Measurements from ENCODE around the gene PHACTR1.

DNA sequence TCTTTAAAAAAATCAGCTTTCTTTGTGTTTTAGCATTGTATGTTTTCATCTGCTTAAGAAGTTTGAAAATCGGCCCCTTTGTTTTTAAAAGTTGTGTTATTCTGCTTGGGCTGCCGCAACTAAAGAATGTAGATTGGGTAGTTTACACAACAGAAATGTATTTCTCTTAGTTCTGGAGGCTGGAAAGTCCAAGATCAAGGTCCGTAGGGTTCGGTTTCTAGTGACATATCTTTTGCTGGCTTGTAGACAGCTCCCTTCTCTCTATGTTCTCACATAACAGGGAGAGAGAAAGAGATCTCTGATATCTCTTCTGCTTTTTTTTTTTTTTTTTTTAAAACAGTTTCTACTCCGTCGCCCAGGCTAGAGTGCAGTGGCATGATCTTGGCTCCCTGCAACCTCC, 473.1 kb downstream of the PHACTR1 start:
- TF ChIP-seq, protein P1, sequence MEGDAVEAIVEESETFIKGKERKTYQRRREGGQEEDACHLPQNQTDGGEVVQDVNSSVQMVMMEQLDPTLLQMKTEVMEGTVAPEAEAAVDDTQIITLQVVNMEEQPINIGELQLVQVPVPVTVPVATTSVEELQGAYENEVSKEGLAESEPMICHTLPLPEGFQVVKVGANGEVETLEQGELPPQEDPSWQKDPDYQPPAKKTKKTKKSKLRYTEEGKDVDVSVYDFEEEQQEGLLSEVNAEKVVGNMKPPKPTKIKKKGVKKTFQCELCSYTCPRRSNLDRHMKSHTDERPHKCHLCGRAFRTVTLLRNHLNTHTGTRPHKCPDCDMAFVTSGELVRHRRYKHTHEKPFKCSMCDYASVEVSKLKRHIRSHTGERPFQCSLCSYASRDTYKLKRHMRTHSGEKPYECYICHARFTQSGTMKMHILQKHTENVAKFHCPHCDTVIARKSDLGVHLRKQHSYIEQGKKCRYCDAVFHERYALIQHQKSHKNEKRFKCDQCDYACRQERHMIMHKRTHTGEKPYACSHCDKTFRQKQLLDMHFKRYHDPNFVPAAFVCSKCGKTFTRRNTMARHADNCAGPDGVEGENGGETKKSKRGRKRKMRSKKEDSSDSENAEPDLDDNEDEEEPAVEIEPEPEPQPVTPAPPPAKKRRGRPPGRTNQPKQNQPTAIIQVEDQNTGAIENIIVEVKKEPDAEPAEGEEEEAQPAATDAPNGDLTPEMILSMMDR (IDR thresholded peaks at IDR 0.05), result no peak
- TF ChIP-seq POLR2A (IDR thresholded peaks at IDR 0.05) (no peak), POLR2AphosphoS5 (IDR thresholded peaks at IDR 0.05; ENCODE audit: insufficient read depth in 1 of 2, low read depth in 1 of 2) (no peak)
